ENCODE results near the gene IGSF8. TPM values are rescaled to one million over a fixed set of nuclear protein-coding genes. Genes with fewer than 3 reads are reported as not detected.

The IGSF8 gene
- total RNA-seq, 2 donors from 2014 or later = 16.0 to 17.4 TPM

- intact Hi-C loops (cut with DNase I) = no loop called here
Observed at GRCh38 chr1:160078512-160079195, 19.8 kb downstream of the IGSF8 start.

GRCh38 chr1:160077486-160077885 lies 20.9 kb downstream of the IGSF8 start:
- intact Hi-C loops (cut with DNase I) = no loop called here
- DNase-seq (ENCODE audit: low spot score) = no peak

More at GRCh38 chr1:160078512-160079195, 19.8 kb downstream of the IGSF8 start:
- no peak for DNase-seq (ENCODE audit: low spot score)

- no peak for DNase-seq (ENCODE audit: low spot score)
- intact Hi-C loops (cut with DNase I) = no loop called here
Observed at GRCh38 chr1:160076295-160076694, 22.1 kb downstream of the IGSF8 start.

GRCh38 chr1:160075836-160076235 lies 22.6 kb downstream of the IGSF8 start:
- intact Hi-C loops (cut with DNase I) = no loop called here
- DNase-seq (ENCODE audit: low spot score) = no peak

- no peak for DNase-seq (ENCODE audit: low spot score)
- intact Hi-C loops (cut with DNase I) = no loop called here
Observed at GRCh38 chr1:160074865-160075264, 23.6 kb downstream of the IGSF8 start.

GRCh38 chr1:160071289-160071688 lies 27.1 kb downstream of the IGSF8 start:
- DNase-seq (ENCODE audit: low spot score) = no peak
- intact Hi-C loops (cut with DNase I) = no loop called here

- peak; percentile 91 for DNase-seq (ENCODE audit: low spot score)
- intact Hi-C loops (cut with DNase I) = no loop called here
Observed at GRCh38 chr1:160070243-160071163, 27.9 kb downstream of the IGSF8 start.

GRCh38 chr1:160069460-160070231 lies 28.8 kb downstream of the IGSF8 start, which contains the start of gene KCNJ10:
KCNJ10 (minus strand) TSS chr1:160070160; CDS start chr1:160042532, 27,628 bp downstream.
- DNase-seq (ENCODE audit: low spot score) = no peak
- intact Hi-C loops (cut with DNase I) = loop anchor here in 1 of 2 donors (5.0 kb wide), 1 partner anchor 1572 kb away; no protein-coding TSS in a partner anchor

- no peak for DNase-seq (ENCODE audit: low spot score)
- intact Hi-C loops (cut with DNase I) = loop anchor here in 1 of 2 donors (5.0 kb wide), 1 partner anchor 1571 kb away; no protein-coding TSS in a partner anchor
Observed at GRCh38 chr1:160068225-160068624, 30.2 kb downstream of the IGSF8 start.

- DNase-seq (ENCODE audit: low spot score) = no peak
- intact Hi-C loops (cut with DNase I) = loop anchor here in 1 of 2 donors (5.0 kb wide), 1 partner anchor 1570 kb away; no protein-coding TSS in a partner anchor
Observed at GRCh38 chr1:160066829-160067745, 31.3 kb downstream of the IGSF8 start.

GRCh38 chr1:160064746-160065145 lies 33.7 kb downstream of the IGSF8 start:
- no peak for DNase-seq (ENCODE audit: low spot score)
- intact Hi-C loops (cut with DNase I) = loop anchor here in 1 of 2 donors (5.0 kb wide), 1 partner anchor 1567 kb away; no protein-coding TSS in a partner anchor

- intact Hi-C loops (cut with DNase I) = no loop called here
- no peak for DNase-seq (ENCODE audit: low spot score)
Observed at GRCh38 chr1:160064164-160064563, 34.3 kb downstream of the IGSF8 start.

- intact Hi-C loops (cut with DNase I) = no loop called here
Observed at GRCh38 chr1:160063176-160063575, 35.2 kb downstream of the IGSF8 start.

GRCh38 chr1:160062230-160062532 lies 36.2 kb downstream of the IGSF8 start:
- intact Hi-C loops (cut with DNase I) = no loop called here
- DNase-seq (ENCODE audit: low spot score) = no peak

More at GRCh38 chr1:160063176-160063575, 35.2 kb downstream of the IGSF8 start:
- no peak for DNase-seq (ENCODE audit: low spot score)

GRCh38 chr1:160061369-160062229 lies 36.8 kb downstream of the IGSF8 start:
- intact Hi-C loops (cut with DNase I) = no loop called here
- no peak for DNase-seq (ENCODE audit: low spot score)

GRCh38 chr1:160058087-160058486 lies 40.3 kb downstream of the IGSF8 start:
- intact Hi-C loops (cut with DNase I) = no loop called here
- no peak for DNase-seq (ENCODE audit: low spot score)

- DNase-seq (ENCODE audit: low spot score) = no peak
- intact Hi-C loops (cut with DNase I) = no loop called here
Observed at GRCh38 chr1:160056648-160057169, 41.7 kb downstream of the IGSF8 start.

Data from posterior vena cava (tissue), 2 donors.